ENCODE measurements around the gene TPCN1.

Gene TPCN1

DNA sequence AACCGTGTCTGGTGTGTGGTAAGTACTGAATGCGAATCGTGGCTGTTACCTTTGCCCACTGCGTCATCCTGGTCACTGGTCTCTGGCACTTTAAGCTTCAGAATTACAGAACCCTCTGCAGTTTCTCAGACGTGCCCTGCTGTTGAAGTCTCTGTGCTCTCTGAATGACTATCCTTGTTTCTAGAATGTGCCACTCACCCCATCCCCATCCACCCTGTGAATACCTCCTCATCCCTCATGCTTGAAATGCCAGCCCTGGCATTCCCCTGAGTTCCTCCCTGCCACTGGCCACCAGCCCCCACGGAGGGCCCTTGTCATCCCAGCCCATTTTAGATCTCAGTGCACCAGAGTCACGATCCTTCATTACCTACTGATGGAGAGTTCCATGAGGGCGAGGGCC is 21.3 kb downstream of the TPCN1 start:
- no peak for DNase-seq

DNA sequence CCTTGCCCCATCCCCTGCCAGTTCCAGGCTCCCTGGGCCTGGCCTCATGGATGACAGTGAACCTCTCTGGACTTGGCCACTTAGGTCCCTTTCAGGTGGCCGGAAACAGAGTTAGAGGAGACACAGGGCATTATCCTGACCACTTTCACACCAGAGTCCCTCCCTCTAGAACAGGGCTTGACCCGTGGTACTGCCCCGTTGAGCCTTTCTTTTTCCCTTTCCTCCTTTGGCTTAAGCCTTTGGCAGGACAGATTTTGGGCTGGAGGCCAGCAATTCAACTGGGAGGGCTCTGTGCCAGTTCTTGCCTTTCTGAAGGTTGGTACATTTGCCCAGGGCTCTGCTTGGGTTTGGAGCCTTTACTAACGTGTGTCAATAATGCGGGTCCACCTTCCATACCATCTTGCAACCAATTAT is 22.8 kb downstream of the TPCN1 start:
- no peak for DNase-seq

DNA sequence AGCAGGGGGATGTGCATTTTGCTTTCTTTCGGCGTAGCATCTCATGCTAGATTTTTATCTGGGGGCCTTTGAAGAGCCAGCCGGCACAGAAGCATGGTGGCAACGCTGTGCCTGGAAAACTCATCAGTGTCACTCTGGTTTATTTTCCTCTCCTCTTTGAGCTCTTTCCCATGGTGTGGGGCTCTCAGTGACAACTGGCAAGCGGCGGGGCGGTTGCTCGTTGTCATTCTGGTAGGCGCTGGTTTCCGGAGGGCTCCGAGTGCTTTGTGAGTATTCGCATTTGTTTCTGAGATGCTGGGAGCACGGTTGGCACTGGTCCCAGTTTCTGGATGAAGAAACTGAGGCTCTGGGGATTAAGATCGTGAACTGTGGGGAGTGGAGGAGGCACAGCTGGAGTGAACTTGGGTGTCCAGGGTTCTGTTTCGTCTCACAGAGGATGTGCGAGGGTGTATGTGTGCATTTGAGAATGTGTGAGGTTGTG is 23.3 kb downstream of the TPCN1 start:
- no peak for DNase-seq

DNA sequence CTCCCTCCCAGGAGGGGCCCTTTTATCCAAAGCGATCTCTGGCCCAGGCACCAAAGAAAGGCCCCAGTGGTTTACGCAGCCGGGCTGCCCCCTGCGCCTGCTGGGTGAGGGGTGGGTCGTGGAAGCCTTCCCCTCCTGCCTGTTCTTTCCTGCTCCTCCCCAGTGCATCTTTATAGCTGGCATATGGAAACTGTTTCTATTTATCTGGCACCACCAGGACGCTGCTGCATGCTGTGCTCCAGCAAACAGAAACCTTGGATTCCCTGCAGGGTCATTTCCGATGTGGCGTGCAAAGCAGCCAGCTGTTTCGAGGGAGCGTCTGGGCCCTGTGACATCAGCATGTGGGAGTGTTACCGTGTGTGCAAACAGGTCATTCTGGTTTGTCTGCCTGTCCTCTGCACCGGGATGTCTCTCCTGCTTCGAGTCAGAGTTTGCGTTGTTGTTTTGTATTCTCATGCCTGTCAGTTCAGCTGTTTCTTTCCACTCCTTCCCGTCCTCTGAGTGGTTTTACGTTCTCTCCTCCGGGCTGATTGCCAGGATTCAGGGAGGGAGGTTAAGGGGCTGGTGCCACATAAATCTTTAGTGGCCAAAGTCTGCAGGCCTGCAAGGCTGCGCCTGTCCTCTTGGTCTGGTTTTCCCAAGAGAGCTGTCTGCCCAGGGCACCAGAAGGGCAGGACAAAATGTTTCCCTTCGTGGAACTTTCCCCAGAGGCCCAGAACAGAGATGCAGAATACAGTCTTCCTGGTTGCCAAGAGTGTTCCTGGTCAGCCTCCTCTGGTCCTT is 24.6 kb downstream of the TPCN1 start:
- peak; percentile 74 for DNase-seq

DNA sequence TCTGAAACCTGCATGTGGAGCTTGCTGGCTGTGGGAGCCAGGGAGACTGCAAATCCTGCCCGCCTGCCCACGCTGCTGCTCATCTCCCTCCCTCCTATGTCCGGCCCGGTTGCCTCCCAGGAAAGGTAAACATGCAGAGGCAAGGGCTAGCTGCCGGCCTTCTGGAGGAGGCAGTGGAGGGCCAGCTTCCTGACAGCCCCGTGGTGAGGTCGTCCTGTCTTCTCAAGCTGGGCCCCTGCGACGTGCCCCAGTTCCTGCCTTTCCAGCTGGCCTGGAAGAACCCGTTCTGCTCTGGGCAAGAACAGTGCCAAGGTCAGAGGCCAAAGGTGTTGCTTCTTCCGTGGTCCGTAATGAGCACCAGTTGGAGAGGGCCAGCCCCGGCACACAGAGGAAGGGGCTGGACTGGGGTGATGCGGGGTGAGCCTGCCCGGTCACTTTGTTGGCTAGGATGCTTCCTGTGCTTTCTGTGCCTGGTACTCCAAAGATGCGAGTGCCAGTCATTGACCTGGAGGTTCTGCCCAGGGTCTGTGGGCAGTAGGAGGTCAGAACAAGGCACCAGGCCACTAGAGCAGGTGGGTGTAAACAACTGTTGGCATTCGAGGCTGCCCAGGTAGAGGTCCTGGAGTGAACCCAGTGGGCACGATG is 25.3 kb downstream of the TPCN1 start:
- no peak for DNase-seq

DNA sequence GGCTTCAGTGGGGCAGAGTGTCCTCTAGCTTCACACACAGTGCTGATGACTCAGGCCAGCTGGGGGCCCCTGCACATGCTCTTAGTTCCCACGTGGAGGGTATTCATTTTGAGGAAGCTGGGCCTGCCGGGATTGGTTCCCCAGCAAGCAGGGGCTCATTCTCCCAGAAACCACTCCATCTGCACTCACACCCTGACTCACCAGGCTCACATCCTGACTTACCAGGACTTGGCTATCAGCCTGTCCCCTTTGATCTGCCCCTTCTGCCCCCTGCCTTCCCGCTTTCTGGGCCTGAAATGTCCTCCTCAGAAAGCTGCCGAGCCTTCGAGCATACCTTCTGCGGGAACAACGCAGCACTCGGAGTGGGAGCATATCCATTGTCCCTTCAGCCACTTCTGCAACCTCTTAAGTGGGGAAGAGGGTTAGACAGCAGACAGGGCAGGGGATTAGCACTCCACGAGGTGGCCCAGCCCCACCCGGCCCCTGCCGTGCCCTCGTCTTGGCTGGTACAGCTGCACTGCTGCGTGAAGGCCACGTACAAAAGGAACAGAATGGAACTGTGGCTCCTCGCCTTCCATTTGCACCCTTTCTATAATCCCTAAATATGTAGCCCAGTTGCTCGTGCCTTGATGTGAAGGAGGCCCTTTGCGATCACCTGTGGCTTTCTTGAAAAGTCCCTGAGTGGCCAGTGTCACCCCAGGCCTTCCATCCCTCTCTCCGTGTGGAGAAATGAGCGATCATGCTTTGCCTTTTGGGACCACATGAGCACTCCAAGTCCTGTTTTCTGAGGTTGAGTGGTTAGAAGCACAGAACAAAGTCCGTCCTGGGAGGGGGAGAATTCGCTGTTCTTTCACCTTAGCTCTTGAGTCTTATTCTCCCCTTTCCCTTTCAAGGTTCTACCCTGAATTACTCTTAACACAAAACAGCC is 26.1 kb downstream of the TPCN1 start:
- DNase-seq, result peak; percentile 62

DNA sequence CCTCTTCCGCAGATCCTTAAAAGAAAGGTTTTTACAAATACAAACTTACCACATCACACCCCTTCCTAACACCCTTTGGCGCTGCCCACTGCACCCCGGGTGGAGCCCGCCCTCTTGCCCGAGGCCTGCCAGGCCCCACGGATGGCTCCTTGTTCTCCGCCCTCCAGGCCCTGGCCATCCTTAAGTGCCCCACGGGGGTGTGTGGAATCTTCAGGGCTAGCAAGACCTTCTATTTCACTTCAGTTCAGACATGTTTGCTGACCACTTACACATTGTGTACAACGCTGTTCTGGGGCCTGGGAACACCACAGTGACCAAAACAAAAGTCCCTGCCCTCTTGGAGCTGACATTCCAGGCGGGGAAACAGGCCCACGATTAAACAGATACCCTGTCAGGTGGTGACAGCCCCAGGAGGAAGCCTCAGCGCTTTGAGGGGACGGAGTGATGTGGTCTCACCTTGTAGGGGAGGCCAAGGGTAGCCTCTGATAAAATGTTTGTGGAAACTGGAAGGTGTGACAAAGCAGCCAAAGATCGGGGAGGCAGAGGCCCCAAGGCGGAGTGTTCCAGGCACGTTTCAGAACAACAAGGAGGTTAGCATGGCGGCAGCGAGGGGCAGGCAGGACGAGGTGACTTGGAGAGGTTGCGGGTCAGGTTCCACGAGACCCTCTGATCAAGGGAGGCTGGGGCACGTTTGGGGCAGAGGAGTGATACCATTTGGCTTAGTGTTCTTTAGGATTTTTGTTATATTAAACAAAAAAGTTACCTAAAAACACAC is 27.0 kb downstream of the TPCN1 start:
- no peak for DNase-seq

DNA sequence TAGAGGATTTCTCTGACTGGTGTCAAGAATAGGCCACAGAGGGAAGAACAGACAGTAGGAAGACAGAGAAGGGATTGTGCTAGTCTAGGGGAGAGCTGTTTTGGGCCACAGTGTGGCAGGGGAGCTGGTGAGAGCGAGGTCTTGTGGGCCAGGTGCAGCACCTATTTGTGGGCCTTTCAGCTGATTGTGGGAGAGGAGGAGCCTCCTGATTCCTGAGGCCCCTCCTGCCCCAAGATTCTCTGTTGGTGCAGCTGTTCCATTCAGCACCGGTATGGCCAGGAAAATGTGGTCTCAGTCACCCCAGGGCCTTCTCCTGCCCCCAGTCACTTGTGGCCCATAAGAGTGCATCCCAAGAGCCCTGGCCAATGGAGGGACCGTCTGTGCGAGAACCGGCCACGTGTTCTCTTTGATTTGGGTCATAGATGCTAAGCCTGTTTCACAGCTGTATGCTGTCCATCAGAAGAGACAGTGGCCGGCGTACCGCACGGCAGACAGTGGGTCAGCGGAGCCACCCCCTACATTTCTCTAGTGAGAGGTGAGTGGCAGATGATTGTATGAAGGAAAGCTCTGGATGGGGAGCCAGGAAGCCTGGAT is 27.7 kb downstream of the TPCN1 start:
- no peak for DNase-seq

DNA sequence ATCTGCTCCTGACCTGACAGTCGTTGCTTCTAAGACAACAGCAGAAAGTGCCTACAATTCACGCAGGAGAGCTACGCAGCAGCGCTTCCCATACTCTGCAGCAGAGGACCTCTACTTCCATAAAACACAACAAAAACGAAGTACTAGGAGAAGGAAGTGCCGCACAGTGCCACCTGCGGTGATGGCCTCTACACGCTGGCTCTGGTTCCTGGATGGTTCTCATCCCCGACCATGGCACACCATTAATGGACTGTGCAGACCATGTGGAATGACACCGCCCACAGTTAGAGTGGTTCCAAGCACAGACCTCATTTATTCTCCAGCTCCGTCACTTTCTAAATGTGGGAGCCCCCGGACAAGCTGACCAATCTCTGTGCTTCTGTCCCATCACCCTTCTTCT is 28.3 kb downstream of the TPCN1 start:
- DNase-seq, result no peak

DNA sequence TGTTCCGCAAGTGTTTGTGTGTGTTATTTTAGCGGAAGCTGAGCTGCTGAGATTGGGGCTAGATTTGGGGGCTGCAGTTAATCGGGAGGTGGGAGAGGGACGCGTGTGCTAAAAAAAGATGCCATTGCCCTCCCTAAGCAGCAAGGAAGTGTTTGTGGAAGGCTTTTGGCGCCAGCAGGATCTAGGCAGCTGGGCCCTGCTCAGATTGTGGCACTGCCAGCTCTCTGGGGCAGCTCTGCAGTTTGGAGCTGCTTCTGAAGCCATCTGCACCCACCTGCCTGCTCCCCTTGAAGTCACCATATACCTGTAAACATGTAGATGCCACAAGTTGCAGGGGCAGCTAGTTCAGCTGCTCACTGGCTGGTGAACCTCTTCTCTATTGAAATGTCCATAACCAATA is 28.8 kb downstream of the TPCN1 start:
- DNase-seq, result no peak

DNA sequence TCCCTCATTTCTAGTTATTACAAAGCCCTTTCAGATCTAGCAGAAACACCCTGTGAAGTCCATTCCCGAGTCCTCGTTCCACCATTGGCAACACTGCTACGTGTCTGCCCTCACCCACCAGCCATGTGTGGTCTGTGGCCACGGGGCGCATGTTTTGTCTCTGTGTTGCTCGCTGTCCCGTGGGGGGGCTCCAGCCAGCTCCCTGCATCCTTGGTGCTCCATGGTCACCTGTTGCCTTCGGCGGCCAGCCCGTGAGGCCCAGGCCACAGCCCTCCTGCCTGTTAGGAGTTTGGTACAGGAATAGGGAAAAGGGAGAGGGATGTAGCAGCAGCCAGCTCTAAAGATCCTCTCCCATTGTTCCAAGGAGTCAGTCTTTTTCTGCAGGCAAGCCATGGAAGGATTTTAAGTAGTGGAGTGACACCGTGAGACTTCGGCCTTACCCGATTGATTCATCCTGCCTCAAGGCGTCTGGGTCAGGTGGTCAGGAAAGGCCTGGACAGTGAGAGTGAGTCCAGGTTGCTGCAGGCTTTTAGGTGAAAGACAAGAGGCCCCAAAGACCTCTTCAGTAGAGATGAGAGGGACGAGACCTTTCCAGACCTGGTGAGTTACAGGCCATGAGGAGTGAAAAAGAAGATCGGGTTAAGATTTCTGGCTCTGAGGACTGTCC is 30.3 kb downstream of the TPCN1 start:
- DNase-seq, result no peak

DNA sequence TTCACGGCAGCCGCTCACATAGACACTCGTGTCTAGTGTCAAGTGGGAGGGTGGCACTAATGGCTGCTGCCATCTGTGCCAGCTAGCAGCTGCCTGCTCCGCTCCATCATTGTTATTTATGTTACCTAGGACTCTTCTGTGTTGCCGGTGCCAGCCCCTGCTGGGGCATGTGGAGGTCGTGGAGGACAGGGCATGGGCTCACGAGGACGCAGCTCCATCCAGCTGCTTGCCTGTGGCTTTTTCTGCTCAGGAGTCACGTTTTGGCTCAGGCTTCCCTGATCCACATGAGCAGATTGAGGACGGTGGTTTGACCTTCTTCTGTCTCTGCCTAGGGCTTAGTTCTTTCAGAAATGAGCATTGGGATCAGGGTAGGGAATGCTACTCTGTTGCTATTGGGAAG is 31.2 kb downstream of the TPCN1 start:
- DNase-seq, result no peak

DNA sequence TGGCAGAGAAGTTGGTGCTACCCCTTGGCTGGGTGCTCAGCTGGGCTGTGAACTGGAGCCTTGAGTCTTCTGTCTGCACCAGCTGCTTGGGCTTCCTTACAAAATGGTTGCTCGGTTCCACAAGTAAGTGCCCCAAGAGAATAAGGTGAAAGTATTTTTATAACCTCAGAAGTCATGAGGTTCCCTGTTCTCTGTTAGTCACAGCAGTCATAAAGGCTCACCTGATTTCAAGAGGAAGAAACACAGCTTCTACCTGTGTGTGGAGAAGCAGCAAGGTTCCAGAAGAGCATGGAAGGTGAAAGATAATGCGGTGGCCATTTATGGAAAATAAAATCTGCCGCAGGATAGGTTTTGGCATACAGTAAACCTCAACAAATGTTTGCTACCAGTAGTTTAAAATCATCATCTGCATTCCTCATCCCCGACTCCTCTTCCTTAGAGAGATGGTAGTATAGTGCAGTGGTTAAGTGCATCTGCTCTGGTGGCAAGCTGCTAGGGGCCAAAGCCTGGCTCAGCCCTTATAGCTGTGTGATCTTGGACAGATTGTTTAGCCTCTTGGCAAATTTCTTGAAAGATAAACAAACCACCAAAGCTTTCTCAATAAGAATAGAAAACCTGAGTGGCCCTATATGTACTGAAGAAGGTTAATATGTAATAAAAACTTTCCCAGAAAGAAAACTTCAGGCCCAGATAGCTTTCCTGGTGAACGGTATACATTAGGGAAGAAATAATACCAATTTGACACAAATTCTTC is 32.4 kb downstream of the TPCN1 start:
- no peak for DNase-seq

DNA sequence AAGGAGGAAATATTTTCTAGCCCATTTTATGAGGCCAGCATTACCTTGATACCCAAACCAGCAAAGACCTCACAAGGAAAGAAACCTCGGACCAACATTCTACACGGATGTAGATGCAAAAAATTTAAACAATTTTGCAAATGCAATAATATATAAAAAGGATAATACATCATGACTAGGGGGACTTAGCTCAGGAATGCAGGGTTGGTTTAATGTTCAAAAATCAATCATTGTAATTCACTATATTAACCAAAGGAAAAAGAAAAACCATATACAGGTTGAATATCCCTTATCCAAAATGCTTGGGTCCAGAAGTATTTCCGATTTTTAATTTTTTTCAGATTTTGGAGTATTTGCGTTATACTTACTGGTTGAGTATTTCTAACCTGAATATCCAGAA is 33.0 kb downstream of the TPCN1 start:
- DNase-seq, result no peak

DNA sequence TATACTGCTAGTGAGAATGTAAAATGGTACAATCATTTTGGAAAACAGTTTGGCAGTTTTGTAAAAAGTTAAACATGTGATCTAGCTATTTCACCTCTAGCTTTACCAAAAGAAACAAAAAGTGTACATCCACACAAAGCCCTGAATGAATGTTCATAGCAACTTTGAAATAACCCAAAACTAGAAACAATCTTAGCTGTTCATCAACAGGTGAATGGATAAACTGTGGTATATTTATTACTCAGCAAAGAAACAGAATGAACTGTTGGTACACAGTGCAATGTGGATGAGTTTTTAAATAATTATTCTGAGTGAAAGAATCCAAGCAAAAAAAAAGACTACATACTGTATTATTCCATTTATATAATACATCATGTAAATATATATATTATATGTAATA is 36.3 kb downstream of the TPCN1 start:
- no peak for DNase-seq

DNA sequence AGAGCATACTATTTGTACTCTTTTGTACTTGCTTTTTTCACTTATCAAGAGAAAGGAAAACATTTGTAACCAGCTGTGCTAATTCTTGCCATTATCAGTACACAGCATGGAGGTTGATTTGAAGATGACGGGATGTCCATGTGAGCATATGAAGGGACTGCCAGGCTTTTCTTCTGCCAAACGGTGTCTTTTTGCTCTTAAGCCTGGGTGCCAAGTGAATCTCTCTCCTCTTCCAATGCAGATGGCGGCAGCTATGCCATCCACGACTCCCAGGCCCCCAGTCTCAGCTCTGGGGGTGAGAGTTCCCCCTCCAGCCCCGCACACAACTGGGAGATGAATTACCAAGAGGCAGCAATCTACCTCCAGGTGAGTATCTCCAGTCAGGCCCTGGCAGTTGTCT is 38.9 kb downstream of the TPCN1 start:
- no peak for DNase-seq

DNA sequence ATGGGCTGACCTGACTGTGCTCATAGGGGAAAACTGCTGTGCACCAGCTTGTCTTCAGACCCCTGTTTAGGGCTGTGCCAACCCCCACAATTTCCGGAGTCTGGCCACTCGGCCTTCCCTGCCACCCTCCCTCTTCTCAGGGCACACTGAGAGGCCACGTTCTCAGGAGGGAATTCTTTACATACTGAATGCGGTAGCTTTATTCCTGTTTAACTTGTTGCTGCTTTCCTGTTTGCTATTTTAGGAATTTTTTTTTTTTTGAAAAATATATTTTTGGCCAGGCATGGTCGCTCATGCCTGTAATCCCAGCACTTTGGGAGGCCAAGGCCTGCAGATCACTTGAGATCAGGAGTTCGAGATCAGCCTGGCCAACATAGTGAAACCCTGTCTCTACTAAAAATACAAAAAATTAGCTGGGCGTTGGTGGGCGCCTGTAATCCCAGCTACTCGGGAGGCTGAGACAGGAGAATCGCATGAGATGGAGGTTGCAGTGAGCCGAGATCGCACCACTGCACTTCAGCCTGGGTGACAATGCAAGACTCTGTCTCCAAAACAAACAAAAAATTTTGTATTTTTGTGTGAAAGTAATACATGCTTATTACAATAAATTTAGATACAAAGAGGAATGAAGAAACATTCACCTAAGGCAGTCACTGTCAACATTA is 39.5 kb downstream of the TPCN1 start:
- no peak for DNase-seq

DNA sequence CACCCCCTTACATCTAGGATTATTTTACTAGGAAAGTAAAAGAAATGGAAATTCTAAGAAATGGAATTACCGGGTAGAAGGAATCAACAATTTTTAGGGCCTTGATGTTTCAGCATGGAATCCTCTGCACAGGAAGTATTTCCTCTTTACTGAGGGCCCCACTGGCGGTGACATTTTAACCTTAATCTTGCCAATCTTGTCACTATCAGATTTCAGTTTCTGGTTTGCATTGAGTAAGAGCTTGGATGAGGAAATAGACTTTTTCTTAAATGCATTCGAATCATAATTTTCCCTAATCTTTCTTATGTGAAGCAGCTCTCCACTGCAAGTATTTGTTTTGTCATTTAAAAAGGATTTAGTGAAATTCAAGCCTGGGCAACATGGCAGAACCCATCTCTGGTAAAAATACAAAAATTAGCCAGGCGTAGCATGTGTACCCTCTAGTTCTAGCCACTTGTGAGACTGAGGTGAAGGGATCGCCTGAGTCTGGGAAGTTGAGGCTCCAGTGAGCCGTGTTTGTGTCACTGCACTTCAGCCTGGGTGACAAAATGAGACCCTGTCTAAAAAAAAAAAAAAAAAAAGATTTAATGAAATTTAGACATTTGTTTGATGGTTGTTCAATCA is 40.7 kb downstream of the TPCN1 start:
- peak; percentile 21 for DNase-seq

DNA sequence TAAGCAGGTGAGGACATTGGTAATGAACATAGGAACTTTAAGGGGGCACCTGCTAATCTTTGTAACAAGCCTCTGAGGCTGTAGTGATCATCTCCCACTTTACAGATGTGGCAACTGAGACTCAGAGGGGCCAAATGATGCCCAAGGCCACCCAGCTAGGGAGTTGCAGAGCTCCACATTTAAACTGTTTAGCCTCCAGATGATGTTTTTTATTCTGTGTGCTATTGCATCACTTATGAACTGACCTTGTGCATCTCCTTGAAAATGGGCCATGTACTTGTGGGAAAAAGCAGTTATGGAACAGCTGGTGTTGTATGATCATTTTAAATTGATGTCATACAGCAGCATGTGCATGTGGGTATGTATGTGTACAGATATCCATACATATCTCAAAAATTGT is 41.4 kb downstream of the TPCN1 start:
- no peak for DNase-seq

DNA sequence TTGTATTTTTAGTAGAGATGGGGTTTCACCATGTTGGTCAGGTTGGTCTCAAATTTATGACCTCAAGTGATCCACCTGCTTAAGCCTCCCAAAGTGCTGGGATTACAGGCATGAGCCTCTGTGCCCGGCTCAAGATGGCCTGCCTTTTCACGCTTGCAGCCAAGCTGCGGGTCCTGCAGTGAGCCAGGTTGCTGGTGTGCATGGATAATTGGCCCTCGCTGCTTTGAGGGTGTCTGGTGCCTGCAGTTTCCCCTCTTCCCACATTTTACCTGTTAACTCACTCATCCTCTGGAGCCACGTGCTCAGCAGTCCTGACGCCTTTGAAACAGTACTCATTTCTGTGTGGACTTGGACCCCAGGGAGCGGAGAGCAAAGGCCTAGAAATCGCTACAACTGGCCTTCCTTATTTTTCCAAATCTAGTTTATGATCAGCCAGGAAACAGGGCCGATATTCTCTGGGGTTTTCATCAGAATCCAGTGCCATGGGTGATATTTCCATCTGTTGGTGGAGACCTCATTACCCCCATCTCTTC is 42.2 kb downstream of the TPCN1 start:
- no peak for DNase-seq

All from fibroblast of skin of right biceps (primary cell).